ENCODE data around the gene SLC25A22. TPM values are rescaled to one million over a fixed set of nuclear protein-coding genes. Genes with fewer than 3 reads are reported as not detected.
A peak's percentile ranks its signal among the peaks of the same experiment; 100 is the strongest.

Gene SLC25A22
- total RNA-seq, 1 donor from 2014 or later, result 17.8 TPM

DNA sequence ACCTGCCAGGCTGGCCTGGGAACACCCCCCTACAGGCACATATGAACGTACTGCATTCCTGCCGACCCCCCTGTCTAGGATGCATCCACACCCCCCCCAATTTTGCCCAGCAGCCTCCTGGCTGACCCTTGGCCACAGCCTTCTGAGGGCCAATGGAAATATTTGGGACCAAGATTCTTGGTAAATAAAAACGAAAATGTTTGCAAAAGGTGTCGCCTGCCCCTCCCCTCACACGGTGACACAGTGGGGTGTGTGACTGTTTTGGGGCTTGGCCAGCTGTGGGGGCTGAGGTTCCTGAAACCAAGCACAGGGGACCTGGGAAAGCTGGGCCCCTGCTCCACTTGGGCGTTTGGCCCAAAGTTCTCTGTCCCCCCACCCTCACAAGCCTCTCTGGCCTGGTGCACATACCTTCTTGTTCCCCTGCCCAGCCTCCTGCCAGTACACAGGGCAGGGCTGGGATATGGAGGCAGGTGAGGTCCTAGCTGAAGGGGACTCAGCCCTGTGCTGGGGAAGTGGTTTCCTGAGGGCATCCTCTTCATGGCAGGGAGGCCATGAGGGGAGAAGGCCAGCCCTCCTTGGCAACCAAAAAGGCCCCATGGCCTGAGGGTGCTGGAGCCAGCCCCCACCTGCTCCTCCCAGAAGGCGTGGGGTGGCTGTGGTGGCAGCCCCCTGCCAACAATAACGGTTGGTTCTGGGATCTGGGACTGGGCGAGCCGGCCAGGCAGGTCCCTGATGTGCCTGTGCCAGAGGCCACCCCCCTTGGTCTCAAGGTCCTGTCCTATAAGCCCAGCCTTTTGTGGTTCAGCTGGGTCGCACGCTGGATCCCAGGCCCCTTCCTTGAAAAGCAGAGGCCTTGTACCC lies 27.5 kb upstream of the SLC25A22 start:
- TF ChIP-seq, protein P1, sequence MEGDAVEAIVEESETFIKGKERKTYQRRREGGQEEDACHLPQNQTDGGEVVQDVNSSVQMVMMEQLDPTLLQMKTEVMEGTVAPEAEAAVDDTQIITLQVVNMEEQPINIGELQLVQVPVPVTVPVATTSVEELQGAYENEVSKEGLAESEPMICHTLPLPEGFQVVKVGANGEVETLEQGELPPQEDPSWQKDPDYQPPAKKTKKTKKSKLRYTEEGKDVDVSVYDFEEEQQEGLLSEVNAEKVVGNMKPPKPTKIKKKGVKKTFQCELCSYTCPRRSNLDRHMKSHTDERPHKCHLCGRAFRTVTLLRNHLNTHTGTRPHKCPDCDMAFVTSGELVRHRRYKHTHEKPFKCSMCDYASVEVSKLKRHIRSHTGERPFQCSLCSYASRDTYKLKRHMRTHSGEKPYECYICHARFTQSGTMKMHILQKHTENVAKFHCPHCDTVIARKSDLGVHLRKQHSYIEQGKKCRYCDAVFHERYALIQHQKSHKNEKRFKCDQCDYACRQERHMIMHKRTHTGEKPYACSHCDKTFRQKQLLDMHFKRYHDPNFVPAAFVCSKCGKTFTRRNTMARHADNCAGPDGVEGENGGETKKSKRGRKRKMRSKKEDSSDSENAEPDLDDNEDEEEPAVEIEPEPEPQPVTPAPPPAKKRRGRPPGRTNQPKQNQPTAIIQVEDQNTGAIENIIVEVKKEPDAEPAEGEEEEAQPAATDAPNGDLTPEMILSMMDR (IDR thresholded peaks at IDR 0.05; ENCODE audit: unreplicated experiment), result no peak
- Mint-ChIP-seq H3K27me3 (ENCODE audit: unreplicated experiment) (peaks cover 12% of the 10 kb centered on the region), H3K4me3 (ENCODE audit: unreplicated experiment) (no peak overlapping the region), H3K9me3 (ENCODE audit: unreplicated experiment) (no peaks in the 10 kb centered on the region), H3K36me3 (ENCODE audit: low read depth, unreplicated experiment) (no peaks in the 10 kb centered on the region), H3K27ac (ENCODE audit: unreplicated experiment) (no peak overlapping the region), H3K4me1 (ENCODE audit: unreplicated experiment) (peaks cover 18% of the 10 kb centered on the region)
- no peak for DNase-seq (ENCODE audit: low spot score)

GRCh38 chr11:824942-825341 lies 26.9 kb upstream of the SLC25A22 start:
- H3K4me1 Mint-ChIP-seq (ENCODE audit: unreplicated experiment), result peaks cover 18% of the 10 kb centered on the region
- no peak overlapping the region for H3K27ac Mint-ChIP-seq (ENCODE audit: unreplicated experiment)
- no peaks in the 10 kb centered on the region for H3K9me3 Mint-ChIP-seq (ENCODE audit: unreplicated experiment)
- H3K27me3 Mint-ChIP-seq (ENCODE audit: unreplicated experiment), result peaks cover 12% of the 10 kb centered on the region
- no peaks in the 10 kb centered on the region for H3K36me3 Mint-ChIP-seq (ENCODE audit: low read depth, unreplicated experiment)
- TF ChIP-seq, protein P1 (IDR thresholded peaks at IDR 0.05; ENCODE audit: unreplicated experiment), result no peak
- no peak overlapping the region for H3K4me3 Mint-ChIP-seq (ENCODE audit: unreplicated experiment)
- no peak for DNase-seq (ENCODE audit: low spot score)

GRCh38 chr11:824292-824880 lies 26.3 kb upstream of the SLC25A22 start:
- Mint-ChIP-seq H3K4me1 (ENCODE audit: unreplicated experiment) (peaks cover 18% of the 10 kb centered on the region), H3K9me3 (ENCODE audit: unreplicated experiment) (no peaks in the 10 kb centered on the region), H3K27me3 (ENCODE audit: unreplicated experiment) (peaks cover 12% of the 10 kb centered on the region), H3K27ac (ENCODE audit: unreplicated experiment) (no peak overlapping the region), H3K4me3 (ENCODE audit: unreplicated experiment) (no peak overlapping the region), H3K36me3 (ENCODE audit: low read depth, unreplicated experiment) (no peaks in the 10 kb centered on the region)
- DNase-seq (ENCODE audit: low spot score), result peak; percentile 4
- TF ChIP-seq, protein P1 (IDR thresholded peaks at IDR 0.05; ENCODE audit: unreplicated experiment), result no peak

- Mint-ChIP-seq H3K9me3 (ENCODE audit: unreplicated experiment) (no peaks in the 10 kb centered on the region), H3K4me3 (ENCODE audit: unreplicated experiment) (no peak overlapping the region), H3K36me3 (ENCODE audit: low read depth, unreplicated experiment) (no peaks in the 10 kb centered on the region), H3K4me1 (ENCODE audit: unreplicated experiment) (peaks cover 11% of the 10 kb centered on the region), H3K27me3 (ENCODE audit: unreplicated experiment) (peaks cover 10% of the 10 kb centered on the region), H3K27ac (ENCODE audit: unreplicated experiment) (no peak overlapping the region)
- DNase-seq (ENCODE audit: low spot score), result no peak
- TF ChIP-seq, protein P1 (IDR thresholded peaks at IDR 0.05; ENCODE audit: unreplicated experiment), result no peak
These were observed 25.6 kb upstream of the SLC25A22 start for GRCh38 chr11:823441-824291.
